Ascending aorta (tissue), 2 donors: ENCODE data around the gene SACS. TPM values are rescaled to one million over a fixed set of nuclear protein-coding genes. Genes with fewer than 3 reads are reported as not detected.

Experiments
- DNase-seq, 2 donors: peaks; one replicate each; pipeline ENCODE4 v3.0.0-alpha.2; 2019; ENCODE audit warnings: low spot score in 2 of 2
- H3K27ac ChIP-seq, 2 donors: fragments of 200-600 bp; sonication (generic); one replicate each; pipeline ENCODE4 v1.5.1; 2016 to 2017; ENCODE audit warnings: mild to moderate bottlenecking in 1 of 2
- H3K27me3 ChIP-seq: fragments of 200-600 bp; sonication (generic); one replicate; pipeline ENCODE4 v1.5.1; 2017
- H3K36me3 ChIP-seq, 2 donors: fragments of 200-600 bp; sonication (generic); one replicate each; pipeline ENCODE4 v1.5.1; 2016
- H3K4me1 ChIP-seq, 2 donors: fragments of 200-600 bp; sonication (generic); one replicate each; pipeline ENCODE4 v1.5.1; 2016 to 2017; ENCODE audit warnings: mild to moderate bottlenecking in 1 of 2
- H3K4me3 ChIP-seq, 2 donors: fragments of 200-600 bp; sonication (generic); one replicate each; pipeline ENCODE4 v1.5.1; 2016 to 2017; ENCODE audit warnings: mild to moderate bottlenecking in 1 of 2
- H3K9me3 ChIP-seq, 2 donors: fragments of 200-600 bp; sonication (generic); one replicate each; pipeline ENCODE4 v1.5.1; 2016
- CTCF ChIP-seq, 3 experiments: fragments of 200-600 bp in 2 of 3; fragments of 450-650 bp in 1 of 3; sonication (generic) in 2 of 3; IDR thresholded peaks; one replicate each; pipeline ENCODE4 v1.5.1; 2016 to 2019; ENCODE audit warnings: antibody characterized with exemption in 3 of 3, mild to moderate bottlenecking in 1 of 3, moderate library complexity in 1 of 3
- intact Hi-C: fragments of 100-400 bp; cut with DNase I; formaldehyde crosslinking; loops from one replicate; pipeline ENCODE4 v1.15.1; 2023
- total RNA-seq: library from RNA; depleted of rRNA; stranded (reverse); fragments of >200 nt; gene quantifications from one replicate; pipeline ENCODE4 v1.1.0, GENCODE V29; 2016

SACS gene
- total RNA-seq, 1 donor from 2014 or later = 13.1 TPM

GRCh38 chr13:23460921-23461320 is 27.4 kb upstream of the SACS start:
- Histone ChIP-seq H3K4me3 (no peak overlapping the region), H3K27me3 (no peaks in the 10 kb centered on the region), H3K27ac (no peak overlapping the region), H3K36me3 (no peaks in the 10 kb centered on the region), H3K4me1 (peaks cover 0 to 5% of the 10 kb centered on the region in 2 donors), H3K9me3 (no peaks in the 10 kb centered on the region)
- TF ChIP-seq CTCF (IDR thresholded peaks at IDR 0.05) = no peak
- DNase-seq = no peak
- intact Hi-C loops = loop anchor here (2.0 to 10.0 kb wide), 2 partner anchors 28 to 764 kb away; partner anchors contain the start of gene SACS

GRCh38 chr13:23460309-23460708 is 26.8 kb upstream of the SACS start:
- intact Hi-C loops = loop anchor here (2.0 to 10.0 kb wide), 2 partner anchors 28 to 764 kb away; partner anchors contain the start of gene SACS
- no peaks in the 10 kb centered on the region for H3K27me3 ChIP-seq
- no peaks in the 10 kb centered on the region for H3K9me3 ChIP-seq
- no peak overlapping the region for H3K4me3 ChIP-seq
- no peaks in the 10 kb centered on the region for H3K36me3 ChIP-seq
- TF ChIP-seq CTCF (IDR thresholded peaks at IDR 0.05) = no peak
- H3K4me1 ChIP-seq = peaks cover 0 to 5% of the 10 kb centered on the region in 2 donors
- no peak overlapping the region for H3K27ac ChIP-seq
- no peak for DNase-seq

GRCh38 chr13:23458989-23459388 is 25.5 kb upstream of the SACS start:
- intact Hi-C loops = no loop called here
- no peak overlapping the region for H3K4me3 ChIP-seq
- no peaks in the 10 kb centered on the region for H3K27me3 ChIP-seq
- H3K36me3 ChIP-seq = no peaks in the 10 kb centered on the region
- H3K9me3 ChIP-seq = no peaks in the 10 kb centered on the region
- TF ChIP-seq CTCF (IDR thresholded peaks at IDR 0.05) = no peak
- peaks cover 0 to 5% of the 10 kb centered on the region in 2 donors for H3K4me1 ChIP-seq
- no peak for DNase-seq
- no peak overlapping the region for H3K27ac ChIP-seq

DNA sequence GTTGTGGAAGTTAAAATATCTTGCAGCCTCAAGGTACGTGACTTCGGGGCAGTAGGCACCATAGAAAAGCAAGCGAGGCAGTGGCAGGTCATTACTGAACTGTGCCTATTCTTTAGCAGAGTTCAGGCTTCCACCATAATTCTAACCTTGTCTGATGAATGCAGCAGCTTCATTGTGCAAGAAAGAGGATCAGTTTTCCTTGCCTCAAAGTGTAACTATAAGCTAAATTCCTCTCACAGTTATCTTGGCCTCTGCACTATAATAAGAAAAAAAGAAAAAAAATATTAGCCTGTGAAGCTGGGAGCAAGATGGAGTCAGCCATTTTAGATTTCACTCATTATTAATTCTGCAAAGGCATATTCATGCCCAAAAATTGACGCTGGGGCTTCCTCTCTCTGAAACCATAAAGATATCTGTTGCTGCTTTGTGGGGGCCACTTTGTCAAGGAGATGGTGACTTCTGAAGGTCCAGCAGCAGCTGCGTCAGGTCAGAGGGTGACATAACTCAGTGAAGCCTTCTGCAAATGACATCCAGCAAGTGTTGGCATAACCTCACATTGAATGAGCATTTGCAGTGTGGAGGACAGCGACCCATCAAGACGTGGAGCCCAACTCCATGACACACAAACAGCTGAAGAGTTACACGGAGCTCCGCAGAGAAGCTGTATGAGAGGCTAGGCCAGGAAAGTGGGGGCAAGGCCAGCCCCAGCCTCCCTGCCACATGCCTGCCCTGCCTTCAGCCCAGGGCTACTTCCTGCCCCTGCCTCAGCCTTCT is 23.1 kb upstream of the SACS start:
- Histone ChIP-seq H3K27ac (no peak overlapping the region), H3K9me3 (no peaks in the 10 kb centered on the region), H3K27me3 (no peaks in the 10 kb centered on the region), H3K36me3 (no peaks in the 10 kb centered on the region), H3K4me3 (no peak overlapping the region), H3K4me1 (peaks cover 0 to under 1% of the 10 kb centered on the region in 2 donors)
- TF ChIP-seq CTCF (IDR thresholded peaks at IDR 0.05) = no peak
- intact Hi-C loops = no loop called here
- no peak for DNase-seq

GRCh38 chr13:23455401-23456185 is 22.1 kb upstream of the SACS start:
- TF ChIP-seq CTCF (IDR thresholded peaks at IDR 0.05) = no peak
- Histone ChIP-seq H3K9me3 (no peaks in the 10 kb centered on the region), H3K4me1 (no peaks in the 10 kb centered on the region), H3K36me3 (no peaks in the 10 kb centered on the region), H3K4me3 (no peak overlapping the region), H3K27ac (no peak overlapping the region), H3K27me3 (no peaks in the 10 kb centered on the region)
- DNase-seq = no peak
- intact Hi-C loops = no loop called here
